G401 (cell line): ENCODE results near the gene TTC24. TPM values are rescaled to one million over a fixed set of nuclear protein-coding genes. Genes with fewer than 3 reads are reported as not detected.
A peak's percentile ranks its signal among the peaks of the same experiment; 100 is the strongest.
"Not testable (repeated sequence)": the region's sequence is repeated elsewhere in the genome, so short reads cannot be mapped to it uniquely, and the experiment has no call there.

ENCODE experiments used
- DNase-seq: peaks from one replicate; pipeline ENCODE4 v3.0.0-alpha.2; 2015; ENCODE audit warnings: low spot score
- in situ Hi-C: cut with HindIII; loops from 2 replicates; pipeline ENCODE4 v1.10.0; 2016; ENCODE audit warnings: low sequenced_read_pairs, mixed read lengths
- total RNA-seq: library from RNA; depleted of rRNA; stranded (reverse); fragments of >200 nt; shearing (Covaris generic); gene quantifications from 2 replicates; pipeline ENCODE4 v1.2.3, GENCODE V29; 2014

Gene TTC24
- total RNA-seq, 1 experiment from 2014 or later = not detected

DNA sequence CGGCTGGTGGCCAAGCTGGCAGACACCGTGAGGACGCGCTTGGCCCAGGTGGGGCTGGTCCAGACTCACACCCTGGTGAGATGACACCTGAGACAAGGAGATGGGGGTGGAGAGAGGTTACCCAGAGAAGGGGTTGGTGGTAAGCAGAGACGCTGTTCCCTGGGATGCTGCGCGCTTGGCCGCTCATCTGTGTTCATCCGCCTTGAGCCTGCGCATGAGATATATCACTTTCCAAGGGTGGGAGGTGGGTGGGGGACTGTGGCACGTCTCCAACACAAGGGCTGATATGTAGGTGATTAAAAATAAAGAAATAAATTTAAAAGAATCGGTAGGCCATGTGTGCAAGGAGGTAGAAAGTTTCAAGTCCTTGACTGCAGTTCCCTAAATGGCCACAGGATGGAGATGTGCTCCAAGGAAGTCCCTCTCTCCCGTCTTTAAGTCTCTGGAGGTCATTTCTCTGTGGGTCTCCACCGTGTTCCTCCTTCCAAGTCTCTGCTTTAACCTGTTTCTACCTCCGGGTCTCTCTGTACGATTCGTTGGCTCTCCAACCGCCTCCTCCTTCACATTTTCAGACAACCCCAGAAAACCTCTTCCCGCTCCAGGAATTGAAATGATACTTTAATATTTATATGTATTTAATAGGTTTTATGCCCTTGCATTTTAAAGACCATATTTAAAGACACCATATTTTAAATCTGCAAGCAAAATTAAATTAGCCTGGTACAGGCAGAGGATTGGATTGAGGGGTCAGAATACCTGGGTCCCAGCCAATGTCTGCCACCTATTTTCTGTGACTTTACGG, 4.5 kb downstream of the TTC24 start:
- peak; percentile 91 for DNase-seq
- in situ Hi-C loops = no loop called here

GRCh38 chr1:156584813-156585212, 5.3 kb downstream of the TTC24 start:
- in situ Hi-C loops = no loop called here
- no peak for DNase-seq

DNA sequence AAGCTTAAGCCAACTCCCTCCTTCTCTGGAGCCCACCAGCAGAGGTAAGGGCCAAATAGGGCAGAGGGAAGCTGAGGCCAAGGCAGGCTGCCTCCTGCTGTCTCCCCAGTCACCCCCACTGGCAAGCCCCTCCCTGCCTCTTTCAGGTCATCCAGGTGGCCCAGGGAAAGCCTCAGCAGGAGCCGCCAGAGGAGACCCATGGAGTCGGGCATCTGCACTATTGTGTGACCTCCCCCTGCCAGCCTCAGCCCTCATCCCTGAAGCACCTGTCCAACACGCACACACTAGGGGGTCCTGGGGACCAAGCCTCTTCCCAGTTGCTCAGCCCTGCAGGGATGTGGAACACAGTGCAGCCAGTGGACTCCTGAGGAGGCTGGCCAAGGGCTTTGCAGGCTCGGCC, 6.8 kb downstream of the TTC24 start:
- no peak for DNase-seq
- in situ Hi-C loops = no loop called here

- in situ Hi-C loops = no loop called here
- DNase-seq = no peak
Observed at GRCh38 chr1:156586892-156587477, 7.5 kb downstream of the TTC24 start.

DNA sequence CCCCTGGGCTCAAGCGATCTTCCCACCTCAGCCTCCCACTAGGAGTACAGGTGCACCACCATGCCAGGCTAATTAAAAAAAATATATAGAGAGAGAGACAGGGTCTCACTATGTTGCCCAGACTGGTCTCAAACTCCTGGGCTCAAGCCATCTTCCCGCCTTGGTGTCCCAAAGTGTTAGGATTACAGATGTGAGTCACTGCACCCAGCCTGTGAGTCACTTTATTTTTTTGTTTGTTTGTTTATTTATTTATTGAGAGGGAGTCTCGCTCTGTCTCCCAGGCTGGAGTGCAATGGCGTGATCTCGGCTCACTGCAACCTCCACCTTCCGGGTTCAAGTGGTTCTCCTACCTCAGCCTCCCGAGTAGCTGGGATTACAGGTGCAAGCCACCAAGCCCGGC, 8.4 kb downstream of the TTC24 start:
- in situ Hi-C loops, DNase-seq: not testable (repeated sequence)

DNA sequence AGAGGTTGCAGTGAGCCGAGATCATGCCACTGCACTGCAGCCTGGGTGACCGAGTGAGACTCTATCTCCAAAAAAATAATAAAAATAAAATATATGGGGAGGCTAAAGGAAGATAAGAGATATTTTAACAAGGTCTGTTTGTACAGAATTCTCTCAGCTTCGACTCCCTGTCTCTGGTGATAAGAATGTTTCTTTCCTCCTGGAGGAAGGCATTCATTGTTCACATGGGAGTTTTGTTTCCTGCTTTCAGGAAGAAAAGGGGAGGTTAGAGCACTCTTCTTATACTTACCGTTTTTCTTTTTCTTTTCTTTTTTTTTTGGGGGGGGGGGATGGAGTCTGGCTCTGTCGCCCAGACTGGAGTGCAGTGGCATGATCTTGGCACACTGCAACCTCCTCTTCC, 10.0 kb downstream of the TTC24 start:
- in situ Hi-C loops = no loop called here
- no peak for DNase-seq

DNA sequence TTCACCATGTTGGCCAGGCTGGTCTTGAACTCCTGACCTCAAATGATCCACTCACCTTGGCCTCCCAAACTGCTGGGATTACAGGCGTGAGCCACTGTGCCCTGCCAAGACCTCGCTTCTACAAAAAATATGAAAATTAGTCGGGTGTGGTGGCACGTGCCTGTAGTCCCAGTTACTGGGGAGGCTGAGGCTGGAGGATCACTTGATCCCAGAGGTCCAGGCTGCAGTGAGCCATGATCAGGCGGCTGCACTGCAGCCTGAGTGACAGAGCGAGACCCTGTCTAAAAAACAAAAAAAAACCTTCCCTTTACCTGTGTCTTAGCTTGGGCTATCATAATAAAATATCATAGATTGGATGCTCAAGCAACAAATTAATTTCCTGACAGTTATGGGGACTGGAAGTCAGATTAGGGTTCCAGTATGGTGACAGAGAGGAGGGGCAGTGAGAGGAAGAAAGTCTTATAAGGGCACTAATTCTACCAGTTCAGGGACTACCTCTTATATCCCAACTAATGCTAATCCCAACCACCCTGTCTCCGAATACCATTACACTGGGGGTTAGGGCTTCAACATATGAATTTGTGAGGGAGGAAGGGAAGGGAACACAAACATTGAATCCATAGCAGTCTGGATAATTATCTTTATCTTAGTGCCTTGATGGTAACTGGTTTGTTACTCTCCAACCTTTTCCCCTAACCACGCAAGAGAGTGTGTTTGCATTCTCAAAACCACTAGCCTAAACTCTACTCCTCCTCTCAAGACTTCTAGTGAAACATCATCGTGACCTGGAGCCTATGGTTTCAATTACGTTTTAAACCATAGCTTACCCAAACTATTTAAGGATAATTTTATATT, 11.0 kb downstream of the TTC24 start:
- in situ Hi-C loops = no loop called here
- DNase-seq = no peak

DNA sequence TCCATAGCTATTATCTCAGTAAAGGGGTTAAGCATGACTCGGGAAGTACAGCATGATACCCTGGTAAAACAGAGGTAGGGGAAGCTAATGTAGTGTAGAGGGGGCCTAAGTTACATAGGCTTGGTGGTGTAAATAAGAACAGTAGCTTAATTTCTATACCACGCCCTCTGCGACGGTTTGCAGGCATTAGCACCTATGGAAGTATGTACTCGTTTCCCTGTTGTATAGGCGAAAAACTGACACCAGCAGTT, 11.6 kb downstream of the TTC24 start:
- DNase-seq = no peak
- in situ Hi-C loops = no loop called here

- DNase-seq = peak; percentile 80
- in situ Hi-C loops = no loop called here
Observed at GRCh38 chr1:156591432-156592157, 12.1 kb downstream of the TTC24 start, which contains the start of gene NAXE. NAXE (plus strand) TSS chr1:156591776; CDS start chr1:156591805, 29 bp downstream.

DNA sequence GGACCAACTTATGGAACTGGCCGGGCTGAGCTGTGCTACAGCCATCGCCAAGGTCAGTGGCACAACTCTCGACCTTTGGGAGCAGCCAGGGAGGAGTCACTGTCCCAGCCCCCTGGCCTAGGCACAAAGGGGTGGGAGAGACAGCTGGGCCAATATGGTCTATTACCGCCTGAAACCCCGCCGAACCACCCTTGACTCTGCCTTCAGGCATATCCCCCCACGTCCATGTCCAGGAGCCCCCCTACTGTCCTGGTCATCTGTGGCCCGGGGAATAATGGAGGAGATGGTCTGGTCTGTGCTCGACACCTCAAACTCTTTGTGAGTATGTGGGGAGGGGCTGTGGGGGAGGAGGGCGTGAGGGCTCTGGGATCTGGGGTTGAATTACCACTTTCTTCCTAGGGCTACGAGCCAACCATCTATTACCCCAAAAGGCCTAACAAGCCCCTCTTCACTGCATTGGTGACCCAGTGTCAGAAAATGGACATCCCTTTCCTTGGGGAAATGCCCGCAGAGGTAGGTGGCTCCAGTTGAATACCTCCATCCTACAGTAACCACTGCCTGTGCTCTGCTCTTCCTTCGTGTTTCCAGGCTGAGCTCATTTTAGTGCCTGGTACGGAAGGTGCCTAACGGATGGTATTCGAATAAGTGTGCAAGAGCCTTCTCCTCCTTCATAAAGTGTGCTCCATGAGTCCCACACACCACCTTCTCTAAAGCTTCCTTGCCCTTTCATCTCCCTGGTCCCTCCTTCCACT, 12.8 kb downstream of the TTC24 start:
- DNase-seq = peak; percentile 7
- in situ Hi-C loops = no loop called here

DNA sequence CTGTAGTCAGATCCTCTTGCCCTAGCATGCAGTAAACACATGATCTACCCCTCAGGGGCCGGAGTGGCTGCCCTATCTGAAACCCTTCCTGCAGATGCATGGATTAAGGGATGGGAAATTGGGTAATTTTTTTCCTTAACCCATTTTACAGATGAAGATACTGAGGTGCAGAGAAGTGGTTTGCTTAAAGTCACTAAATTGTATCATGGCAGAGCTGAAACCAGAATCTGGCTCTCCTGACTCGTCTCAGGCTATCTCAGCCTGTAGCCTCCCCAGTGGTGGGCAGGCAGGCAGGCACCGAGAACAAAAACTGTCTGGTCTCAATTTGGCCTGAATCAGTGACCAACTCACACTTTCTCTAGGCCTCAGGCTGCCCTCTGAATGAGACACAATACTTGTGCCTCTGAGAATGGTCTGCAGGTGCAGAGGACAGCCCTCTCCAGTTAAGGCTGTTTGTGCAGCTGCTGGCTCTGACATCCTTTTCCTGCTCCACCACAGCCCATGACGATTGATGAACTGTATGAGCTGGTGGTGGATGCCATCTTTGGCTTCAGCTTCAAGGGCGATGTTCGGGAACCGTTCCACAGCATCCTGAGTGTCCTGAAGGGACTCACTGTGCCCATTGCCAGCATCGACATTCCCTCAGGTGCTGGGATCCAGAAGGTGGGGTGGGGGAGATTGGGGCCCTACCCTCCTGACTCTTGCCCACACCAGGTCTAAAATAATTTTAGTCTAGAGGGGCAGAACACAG, 13.6 kb downstream of the TTC24 start:
- in situ Hi-C loops = no loop called here
- DNase-seq = no peak

DNA sequence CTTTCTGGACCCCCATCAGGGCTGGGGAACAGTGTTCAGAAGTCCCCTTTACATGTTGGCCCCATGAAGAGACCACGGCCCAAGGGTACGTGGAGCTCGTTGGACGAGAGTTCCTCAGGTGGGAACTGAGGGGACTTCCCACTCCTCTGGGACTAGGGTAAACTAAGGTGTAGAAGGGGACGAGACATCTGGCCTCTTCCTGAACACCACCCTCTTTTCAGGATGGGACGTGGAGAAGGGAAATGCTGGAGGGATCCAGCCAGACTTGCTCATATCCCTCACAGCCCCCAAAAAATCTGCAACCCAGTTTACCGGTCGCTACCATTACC, 14.1 kb downstream of the TTC24 start:
- DNase-seq = no peak
- in situ Hi-C loops = no loop called here

- DNase-seq = no peak
- in situ Hi-C loops = no loop called here
Observed at GRCh38 chr1:156594190-156594589, 14.7 kb downstream of the TTC24 start.

- DNase-seq = no peak
- in situ Hi-C loops = no loop called here
Observed at GRCh38 chr1:156595016-156595415, 15.5 kb downstream of the TTC24 start.

DNA sequence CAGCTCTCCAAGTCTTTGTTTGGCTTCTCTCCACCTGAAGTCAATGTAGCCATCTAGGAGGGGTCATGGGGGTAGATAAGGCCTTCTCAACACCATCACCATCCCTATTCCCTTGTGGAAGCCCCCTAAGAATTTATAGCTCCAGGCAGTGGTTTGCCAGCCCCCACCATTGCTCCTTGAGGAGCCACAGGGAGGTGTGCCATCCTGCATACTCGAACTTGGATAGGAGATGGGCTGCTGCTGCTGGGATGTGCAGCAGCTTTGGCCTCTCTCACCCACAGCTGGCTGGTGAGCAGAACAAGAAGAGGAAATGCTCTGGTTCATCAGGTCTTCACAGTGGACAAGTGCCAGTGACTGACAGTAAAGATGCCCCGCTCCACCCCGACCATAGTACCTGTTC, 16.9 kb downstream of the TTC24 start:
- in situ Hi-C loops = no loop called here
- DNase-seq = no peak

DNA sequence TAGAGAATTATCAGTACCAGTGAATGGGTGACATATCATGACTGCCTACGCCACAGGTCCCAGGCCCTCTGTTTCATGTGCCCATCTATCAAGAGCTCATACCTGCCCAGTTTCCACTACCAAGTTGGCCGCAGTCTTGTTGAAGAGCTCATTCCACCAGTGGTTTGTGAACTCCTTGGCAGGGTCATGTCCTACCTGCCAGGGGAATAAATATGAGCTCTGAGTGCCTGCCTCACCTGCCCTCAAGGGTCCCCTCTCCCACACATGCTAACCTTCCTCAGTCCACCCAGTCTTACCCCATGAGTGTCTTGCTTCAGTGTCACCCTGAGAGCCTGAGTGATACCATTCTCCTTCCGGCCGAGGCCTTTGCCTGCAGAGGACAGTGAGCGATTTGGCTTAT, 18.6 kb downstream of the TTC24 start:
- DNase-seq = no peak
- in situ Hi-C loops = no loop called here

- in situ Hi-C loops = no loop called here
- DNase-seq = no peak
Observed at GRCh38 chr1:156598731-156599432, 19.4 kb downstream of the TTC24 start.

GRCh38 chr1:156599811-156600210, 20.3 kb downstream of the TTC24 start:
- DNase-seq = no peak
- in situ Hi-C loops = no loop called here
